ENCODE measurements around the gene IFT81.

Gene IFT81

GRCh38 chr12:110159671-110160245 is 35.6 kb downstream of the IFT81 start:
- no peak for DNase-seq

GRCh38 chr12:110165540-110166159 is 41.5 kb downstream of the IFT81 start:
- no peak for DNase-seq

GRCh38 chr12:110168732-110169455 is 44.7 kb downstream of the IFT81 start:
- DNase-seq = no peak

- no peak for DNase-seq
These were observed 46.5 kb downstream of the IFT81 start for GRCh38 chr12:110170535-110171185.

GRCh38 chr12:110171186-110171538 is 47.0 kb downstream of the IFT81 start:
- DNase-seq = no peak

GRCh38 chr12:110171636-110172035 is 47.5 kb downstream of the IFT81 start:
- no peak for DNase-seq

- no peak for DNase-seq
These were observed 50.3 kb downstream of the IFT81 start for GRCh38 chr12:110174373-110174996.

- no peak for DNase-seq
These were observed 51.0 kb downstream of the IFT81 start for GRCh38 chr12:110175201-110175600.

- no peak for DNase-seq
These were observed 52.6 kb downstream of the IFT81 start for GRCh38 chr12:110176745-110177144.

GRCh38 chr12:110179291-110179690 is 55.1 kb downstream of the IFT81 start:
- DNase-seq = no peak

- no peak for DNase-seq
These were observed 56.4 kb downstream of the IFT81 start for GRCh38 chr12:110180591-110181005.

GRCh38 chr12:110182281-110182680 is 58.1 kb downstream of the IFT81 start:
- DNase-seq = no peak

GRCh38 chr12:110183386-110183785 is 59.2 kb downstream of the IFT81 start:
- DNase-seq = no peak

- DNase-seq = no peak
These were observed 61.5 kb downstream of the IFT81 start for GRCh38 chr12:110185626-110186025.

GRCh38 chr12:110186059-110186458 is 61.9 kb downstream of the IFT81 start:
- no peak for DNase-seq

GRCh38 chr12:110193196-110193595 is 69.0 kb downstream of the IFT81 start:
- DNase-seq = no peak

- DNase-seq = no peak
These were observed 72.8 kb downstream of the IFT81 start for GRCh38 chr12:110197003-110197402.

GRCh38 chr12:110198386-110198785 is 74.2 kb downstream of the IFT81 start:
- DNase-seq = no peak

- no peak for DNase-seq
These were observed 75.4 kb downstream of the IFT81 start for GRCh38 chr12:110199339-110200123.

- DNase-seq = no peak
These were observed 75.9 kb downstream of the IFT81 start for GRCh38 chr12:110200124-110200417.

- no peak for DNase-seq
These were observed 77.8 kb downstream of the IFT81 start for GRCh38 chr12:110201995-110202394.

GRCh38 chr12:110203546-110203945 is 79.4 kb downstream of the IFT81 start:
- no peak for DNase-seq

- DNase-seq = no peak
These were observed 81.8 kb downstream of the IFT81 start for GRCh38 chr12:110205931-110206330.
